ENCODE measurements around the gene ZRANB3. TPM values are rescaled to one million over a fixed set of nuclear protein-coding genes. Genes with fewer than 3 reads are reported as not detected.
"Not testable (repeated sequence)": the region's sequence is repeated elsewhere in the genome, so short reads cannot be mapped to it uniquely, and the experiment has no call there.

ZRANB3 gene
- total RNA-seq, 4 donors from 2014 or later, result 2.8 to 6.9 (median 6.0) TPM

DNA sequence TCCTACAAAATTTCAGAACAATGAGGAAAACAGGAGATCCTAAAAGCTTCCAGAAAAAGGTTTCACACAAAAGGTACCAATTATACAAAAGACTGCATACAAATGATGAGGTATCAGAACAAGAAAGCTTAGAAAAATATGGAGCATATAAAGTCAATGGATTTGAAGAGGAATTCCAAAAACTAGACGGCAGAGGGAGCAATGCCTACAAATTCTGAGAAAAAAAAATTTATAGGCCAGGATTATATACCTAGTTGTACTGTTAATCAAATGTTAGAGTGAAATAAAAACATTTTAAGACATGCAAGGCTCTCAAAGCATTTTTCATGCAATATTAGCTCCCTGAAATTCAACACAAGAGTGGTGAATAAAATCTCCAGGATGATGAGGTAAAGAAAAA lies 106.2 kb downstream of the ZRANB3 start:
- DNase-seq (ENCODE audit: low spot score in 2 of 2), result no peak
- Histone ChIP-seq H3K4me3 (no peak overlapping the region), H3K27me3 (no peaks in the 10 kb centered on the region), H3K9me3 (peaks cover 15% of the 10 kb centered on the region), H3K4me1 (no peaks in the 10 kb centered on the region), H3K36me3 (no peaks in the 10 kb centered on the region), H3K27ac (no peak overlapping the region)
- 96% methylated on average over 1 of the region's 1 CpG for WGBS
- TF ChIP-seq POLR2AphosphoS5 (IDR thresholded peaks at IDR 0.05), result no peak
- TF ChIP-seq EP300 (IDR thresholded peaks at IDR 0.05), result no peak
- TF ChIP-seq, protein P1, sequence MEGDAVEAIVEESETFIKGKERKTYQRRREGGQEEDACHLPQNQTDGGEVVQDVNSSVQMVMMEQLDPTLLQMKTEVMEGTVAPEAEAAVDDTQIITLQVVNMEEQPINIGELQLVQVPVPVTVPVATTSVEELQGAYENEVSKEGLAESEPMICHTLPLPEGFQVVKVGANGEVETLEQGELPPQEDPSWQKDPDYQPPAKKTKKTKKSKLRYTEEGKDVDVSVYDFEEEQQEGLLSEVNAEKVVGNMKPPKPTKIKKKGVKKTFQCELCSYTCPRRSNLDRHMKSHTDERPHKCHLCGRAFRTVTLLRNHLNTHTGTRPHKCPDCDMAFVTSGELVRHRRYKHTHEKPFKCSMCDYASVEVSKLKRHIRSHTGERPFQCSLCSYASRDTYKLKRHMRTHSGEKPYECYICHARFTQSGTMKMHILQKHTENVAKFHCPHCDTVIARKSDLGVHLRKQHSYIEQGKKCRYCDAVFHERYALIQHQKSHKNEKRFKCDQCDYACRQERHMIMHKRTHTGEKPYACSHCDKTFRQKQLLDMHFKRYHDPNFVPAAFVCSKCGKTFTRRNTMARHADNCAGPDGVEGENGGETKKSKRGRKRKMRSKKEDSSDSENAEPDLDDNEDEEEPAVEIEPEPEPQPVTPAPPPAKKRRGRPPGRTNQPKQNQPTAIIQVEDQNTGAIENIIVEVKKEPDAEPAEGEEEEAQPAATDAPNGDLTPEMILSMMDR (IDR thresholded peaks at IDR 0.05), result no peak
- TF ChIP-seq POLR2A (IDR thresholded peaks at IDR 0.05), result no peak

DNA sequence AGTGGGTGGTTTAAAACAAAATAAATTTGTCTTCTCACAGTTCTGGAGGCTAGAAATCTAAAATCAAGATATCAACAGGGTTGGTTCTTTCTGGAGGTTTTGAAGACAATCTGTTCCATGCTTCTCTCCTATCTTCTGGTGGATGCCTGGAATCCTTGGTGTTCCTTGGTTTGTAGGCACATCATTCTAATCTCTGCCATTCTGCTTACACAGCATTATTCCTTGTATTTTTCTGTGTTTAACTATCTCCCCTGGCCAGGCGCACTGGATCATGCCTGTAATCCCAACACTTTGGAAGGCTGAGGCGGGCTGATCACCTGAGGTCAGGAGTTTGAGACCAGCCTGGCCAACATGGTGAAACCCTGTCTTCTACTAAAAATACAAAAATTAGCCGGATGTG lies 108.1 kb downstream of the ZRANB3 start:
- DNase-seq (ENCODE audit: low spot score in 2 of 2), result no peak
- H3K36me3 ChIP-seq, result no peaks in the 10 kb centered on the region
- WGBS, result 94% methylated on average over 3 of the region's 3 CpGs
- H3K9me3 ChIP-seq, result peaks cover 4% of the 10 kb centered on the region
- no peaks in the 10 kb centered on the region for H3K27me3 ChIP-seq
- H3K4me3 ChIP-seq, result no peak overlapping the region
- H3K27ac ChIP-seq, result no peak overlapping the region
- H3K4me1 ChIP-seq, result no peaks in the 10 kb centered on the region
- TF ChIP-seq, protein P1 (IDR thresholded peaks at IDR 0.05), result no peak
- TF ChIP-seq POLR2AphosphoS5 (IDR thresholded peaks at IDR 0.05) (no peak), POLR2A (IDR thresholded peaks at IDR 0.05) (no peak)

DNA sequence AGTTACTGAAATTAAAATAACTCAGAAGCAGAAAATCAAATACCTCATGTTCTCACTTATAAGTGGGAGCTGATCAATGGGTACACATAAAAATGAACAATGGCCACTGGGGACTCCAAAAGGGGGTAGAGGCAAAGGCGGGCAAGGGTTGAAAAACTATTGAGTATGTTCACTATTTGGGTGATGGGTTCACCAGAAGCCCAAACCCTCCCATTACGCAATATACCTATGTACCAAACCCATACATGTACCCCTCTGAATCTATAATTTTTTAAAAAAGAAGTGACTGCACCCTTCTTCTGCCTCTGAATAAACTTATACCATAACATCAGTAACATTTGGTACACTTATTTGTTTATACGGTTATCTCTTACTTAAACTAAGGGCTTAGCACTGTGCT lies 119.4 kb downstream of the ZRANB3 start:
- no peak for DNase-seq (ENCODE audit: low spot score in 2 of 2)
- no peak overlapping the region for H3K4me3 ChIP-seq
- no peak overlapping the region for H3K27ac ChIP-seq
- H3K4me1 ChIP-seq, result no peaks in the 10 kb centered on the region
- TF ChIP-seq, protein P1 (IDR thresholded peaks at IDR 0.05), result no peak
- TF ChIP-seq EP300 (IDR thresholded peaks at IDR 0.05), result no peak
- WGBS, result 93% methylated on average over 3 of the region's 3 CpGs
- no peaks in the 10 kb centered on the region for H3K27me3 ChIP-seq
- H3K9me3 ChIP-seq, result no peaks in the 10 kb centered on the region
- no peaks in the 10 kb centered on the region for H3K36me3 ChIP-seq

DNA sequence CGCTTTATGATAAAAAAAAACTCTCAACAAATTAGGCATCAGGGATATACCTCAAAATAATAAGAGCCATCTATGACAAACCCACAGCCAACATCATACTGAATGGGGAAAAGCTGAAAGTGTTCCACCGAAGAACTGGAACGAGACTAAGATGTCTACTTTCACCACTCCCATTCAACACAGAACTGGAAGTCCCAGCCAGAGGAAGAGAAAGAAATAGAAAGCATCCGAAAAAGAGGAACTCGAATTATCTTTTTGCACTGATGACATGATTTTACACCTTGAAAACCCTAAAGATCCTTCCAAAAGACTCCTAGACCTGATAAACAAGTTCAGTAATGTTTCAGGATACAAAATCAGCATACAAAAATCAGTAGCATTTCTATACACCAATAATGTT lies 121.6 kb downstream of the ZRANB3 start:
- H3K27ac ChIP-seq, result no peak overlapping the region
- H3K36me3 ChIP-seq, result no peaks in the 10 kb centered on the region
- H3K9me3 ChIP-seq, result peaks cover 6% of the 10 kb centered on the region
- H3K27me3 ChIP-seq, result no peaks in the 10 kb centered on the region
- TF ChIP-seq EP300 (IDR thresholded peaks at IDR 0.05) (no peak), POLR2AphosphoS5 (IDR thresholded peaks at IDR 0.05) (no peak), POLR2A (IDR thresholded peaks at IDR 0.05) (no peak)
- TF ChIP-seq, protein P1 (IDR thresholded peaks at IDR 0.05), result no peak
- no peak for DNase-seq (ENCODE audit: low spot score in 2 of 2)
- H3K4me1 ChIP-seq, result no peaks in the 10 kb centered on the region
- 86% methylated on average over 5 of the region's 5 CpGs for WGBS
- H3K4me3 ChIP-seq, result no peak overlapping the region

DNA sequence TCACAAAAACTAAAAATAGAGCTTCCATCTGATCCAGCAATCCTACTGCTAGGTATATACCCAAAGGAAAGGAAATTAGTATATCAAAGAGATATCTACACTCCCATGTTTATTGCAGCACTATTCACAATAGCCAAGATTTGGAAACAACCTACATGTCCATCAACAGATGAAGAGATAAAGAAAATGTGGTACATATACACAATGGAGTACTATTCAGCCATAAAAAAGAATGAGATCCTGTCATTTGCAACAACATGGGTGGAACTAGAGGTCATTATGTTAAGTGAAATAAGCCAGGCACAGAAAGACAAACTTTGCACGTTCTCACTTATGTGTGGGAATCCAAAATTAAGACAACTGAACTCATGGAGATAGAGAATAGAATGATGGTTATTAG lies 134.8 kb downstream of the ZRANB3 start:
- not testable (repeated sequence) for H3K4me1 ChIP-seq; H3K27ac ChIP-seq; DNase-seq (ENCODE audit: low spot score in 2 of 2); H3K27me3 ChIP-seq; H3K36me3 ChIP-seq; H3K4me3 ChIP-seq; H3K9me3 ChIP-seq
- 95% methylated on average over 1 of the region's 1 CpG for WGBS

DNA sequence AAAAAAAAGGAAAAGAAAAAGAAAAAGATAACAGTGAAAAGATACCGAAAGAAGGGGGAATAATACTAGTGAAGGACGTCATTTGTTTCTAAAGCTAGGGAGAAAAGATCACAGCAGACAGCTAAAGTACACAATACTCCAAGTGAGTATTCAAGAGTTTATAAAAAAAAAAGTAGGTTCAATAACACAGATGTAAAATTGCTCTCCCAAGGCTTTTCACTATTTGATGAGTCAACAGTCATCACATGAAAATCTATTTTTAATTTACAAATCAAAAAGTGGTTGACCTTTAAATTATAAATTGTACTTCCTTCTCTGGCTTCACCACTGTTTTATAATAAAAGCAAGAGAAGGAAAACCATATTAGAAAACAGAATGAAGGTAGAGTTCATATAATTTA lies 144.0 kb downstream of the ZRANB3 start:
- no peaks in the 10 kb centered on the region for H3K9me3 ChIP-seq
- no peaks in the 10 kb centered on the region for H3K36me3 ChIP-seq
- no peaks in the 10 kb centered on the region for H3K27me3 ChIP-seq
- H3K4me3 ChIP-seq, result no peak overlapping the region
- TF ChIP-seq POLR2AphosphoS5 (IDR thresholded peaks at IDR 0.05) (no peak), POLR2A (IDR thresholded peaks at IDR 0.05) (no peak), EP300 (IDR thresholded peaks at IDR 0.05) (no peak)
- TF ChIP-seq, protein P1 (IDR thresholded peaks at IDR 0.05), result no peak
- WGBS, result 96% methylated on average over 2 of the region's 2 CpGs
- DNase-seq (ENCODE audit: low spot score in 2 of 2), result no peak
- no peak overlapping the region for H3K27ac ChIP-seq
- H3K4me1 ChIP-seq, result no peaks in the 10 kb centered on the region

Data from suprapubic skin (tissue), 4 donors.